SIG-M5 treated with dmso at 0.1 percent for 504 hours (cell line): ENCODE results near the gene SPACA5B.
A peak's percentile ranks its signal among the peaks of the same experiment; 100 is the strongest.
"Not testable (repeated sequence)": the region's sequence is repeated elsewhere in the genome, so short reads cannot be mapped to it uniquely, and the experiment has no call there.

Experiments used
- DNase-seq: peaks from one replicate; lab custom pipeline; 2025; ENCODE audit not compliant: unreplicated experiment; lab: John Stamatoyannopoulos, UW

SPACA5B gene

GRCh38 chrX:48130326-48130725 is at the start of gene SPACA5B:
SPACA5B (plus strand) TSS chrX:48130626; CDS start chrX:48130688, 62 bp downstream.
- not testable (repeated sequence) for DNase-seq

DNA sequence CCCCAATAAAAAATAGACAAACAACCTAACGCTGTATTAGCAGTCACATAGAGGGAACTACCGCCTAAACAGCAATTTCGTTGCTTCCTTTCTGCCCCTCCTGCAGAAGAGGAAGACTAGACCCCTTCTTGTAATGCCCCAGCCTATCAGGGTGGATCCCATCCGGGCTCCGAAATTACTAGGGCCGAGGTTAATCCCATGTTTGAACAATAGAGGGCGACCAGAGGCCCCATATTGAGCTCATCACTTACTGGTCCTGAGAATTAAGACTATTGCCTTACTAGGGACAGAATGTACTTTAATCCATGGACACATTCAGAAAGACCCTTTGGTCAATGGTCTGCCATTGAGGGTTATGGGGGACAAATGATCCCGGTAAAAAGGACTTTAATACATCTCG is 47.2 kb upstream of the SPACA5B start:
- peak; percentile 25 for DNase-seq

DNA sequence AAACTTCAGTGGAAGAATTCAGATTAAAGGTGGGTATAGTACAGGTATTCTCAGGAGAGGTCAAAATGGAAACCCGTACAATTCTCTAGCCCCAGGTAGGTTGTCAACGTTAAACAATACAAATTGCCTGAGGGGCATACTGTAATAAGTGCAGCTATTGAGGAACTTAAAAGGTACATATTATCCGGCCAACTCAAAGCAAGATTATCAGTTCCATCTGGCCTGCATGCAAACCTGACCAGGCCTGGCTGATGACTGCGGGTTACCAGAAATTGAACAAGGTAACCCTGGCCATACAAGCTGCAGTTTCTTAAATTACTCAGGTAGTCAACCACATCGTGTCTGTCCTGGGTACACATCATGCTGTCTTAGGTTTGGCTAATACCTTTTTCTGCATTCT is 46.7 kb upstream of the SPACA5B start:
- DNase-seq = no peak

DNA sequence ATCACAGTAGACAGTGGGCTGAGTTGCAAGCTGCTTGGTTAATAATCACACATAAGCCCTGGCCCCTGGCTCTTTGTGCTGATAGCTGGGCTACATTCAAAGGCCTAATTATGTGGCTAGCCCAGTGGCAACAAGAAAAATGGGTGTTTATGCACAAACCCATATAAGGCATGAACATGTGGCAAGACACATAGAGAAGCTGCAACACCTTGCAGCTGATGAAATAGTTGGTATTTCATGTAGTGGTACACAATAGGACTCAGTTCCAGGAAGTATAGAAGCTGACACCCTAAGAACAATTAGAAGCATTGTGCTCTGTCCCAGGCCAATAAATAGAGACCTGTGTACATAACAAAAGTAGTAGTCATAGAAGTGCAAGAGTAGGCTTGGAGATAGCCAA is 44.3 kb upstream of the SPACA5B start:
- no peak for DNase-seq

- DNase-seq = no peak
These were observed 40.3 kb upstream of the SPACA5B start for GRCh38 chrX:48090123-48090522.

DNA sequence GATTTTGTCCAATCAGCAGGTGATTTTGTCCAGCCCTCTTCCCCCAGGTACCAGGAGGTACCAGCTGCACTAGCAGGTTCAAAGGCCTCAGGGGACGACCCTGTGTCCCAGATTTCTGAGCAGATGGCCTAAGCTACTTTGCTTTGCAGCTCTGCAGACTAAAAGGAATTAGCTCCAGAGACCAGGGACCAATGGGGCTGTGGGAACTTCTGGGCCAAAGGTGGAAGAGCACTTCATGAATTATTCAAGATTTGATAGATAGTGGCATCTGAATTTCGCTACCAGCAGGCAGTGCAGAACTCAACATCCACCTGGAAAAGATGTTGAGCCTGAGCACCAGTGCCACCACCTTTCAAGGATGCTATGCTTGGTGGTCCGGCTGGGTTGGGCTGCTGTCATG is 37.9 kb upstream of the SPACA5B start:
- DNase-seq = not testable (repeated sequence)

DNA sequence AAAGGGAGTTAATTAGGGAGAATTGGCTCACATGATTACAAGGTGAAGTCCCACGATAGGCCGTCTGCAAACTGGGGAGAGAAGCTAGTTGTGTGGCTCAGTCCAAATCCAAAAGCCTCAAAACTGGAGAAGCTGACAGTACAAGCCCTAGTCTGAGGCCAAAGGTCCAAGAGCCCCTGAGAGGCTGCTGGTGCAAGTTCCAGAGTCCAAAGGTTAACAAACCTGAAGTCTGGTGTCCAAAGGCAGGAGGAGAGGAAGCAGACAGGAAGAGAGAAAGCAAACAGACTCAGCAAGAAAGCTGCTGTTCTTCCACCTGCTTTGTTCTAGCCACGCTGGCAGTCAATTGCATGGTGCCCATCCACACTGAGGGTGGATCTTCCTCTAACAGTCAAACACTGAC is 29.0 kb upstream of the SPACA5B start:
- DNase-seq = no peak

- DNase-seq = no peak
These were observed 27.5 kb upstream of the SPACA5B start for GRCh38 chrX:48102874-48103374.

DNA sequence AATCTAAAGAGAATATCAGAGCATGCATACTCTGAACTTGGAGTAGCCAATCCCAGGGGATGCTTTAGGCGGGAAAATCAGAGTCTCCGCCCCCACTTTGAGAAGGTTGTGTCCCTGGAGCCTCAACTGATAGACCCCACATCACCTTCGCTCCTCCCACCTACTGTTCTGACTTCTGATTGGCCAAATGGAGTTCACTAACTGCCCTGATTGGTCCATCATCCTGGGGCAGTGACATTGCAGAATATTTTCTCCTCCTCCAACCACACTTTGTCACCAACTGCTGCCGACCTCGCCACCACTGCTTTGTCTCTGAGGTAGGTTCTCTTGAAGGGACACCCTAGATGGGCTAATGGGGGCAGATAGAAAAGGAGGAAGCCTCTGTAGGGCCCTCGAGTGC is 22.7 kb upstream of the SPACA5B start:
- DNase-seq = no peak

GRCh38 chrX:48125286-48125685 is 5.1 kb upstream of the SPACA5B start:
- not testable (repeated sequence) for DNase-seq

DNA sequence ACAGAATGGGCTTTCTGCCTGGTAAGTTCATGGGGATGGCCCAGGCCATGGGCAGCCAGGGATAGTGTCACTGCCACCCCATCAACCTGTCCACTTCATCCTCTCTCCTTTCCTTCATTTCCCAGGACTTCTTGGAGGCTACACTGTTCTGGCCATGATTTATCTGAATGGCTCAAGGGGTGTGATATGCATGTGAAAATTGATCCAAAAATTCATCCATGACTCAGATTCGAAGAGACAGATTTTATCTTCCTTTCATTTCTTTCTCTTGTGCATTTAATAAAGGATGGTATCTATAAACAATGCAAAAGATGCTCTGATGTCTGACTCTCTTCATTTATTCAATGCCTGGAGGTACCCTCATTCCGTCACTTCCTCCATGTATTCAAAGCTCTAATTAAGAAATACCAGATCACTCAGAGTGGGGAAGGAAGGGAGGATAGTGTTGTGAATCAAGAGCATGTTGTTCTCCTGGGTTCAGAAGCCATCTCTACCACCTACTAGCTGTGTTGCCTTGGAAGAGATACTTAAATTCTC is 1.9 kb downstream of the SPACA5B start:
- DNase-seq = not testable (repeated sequence)

DNA sequence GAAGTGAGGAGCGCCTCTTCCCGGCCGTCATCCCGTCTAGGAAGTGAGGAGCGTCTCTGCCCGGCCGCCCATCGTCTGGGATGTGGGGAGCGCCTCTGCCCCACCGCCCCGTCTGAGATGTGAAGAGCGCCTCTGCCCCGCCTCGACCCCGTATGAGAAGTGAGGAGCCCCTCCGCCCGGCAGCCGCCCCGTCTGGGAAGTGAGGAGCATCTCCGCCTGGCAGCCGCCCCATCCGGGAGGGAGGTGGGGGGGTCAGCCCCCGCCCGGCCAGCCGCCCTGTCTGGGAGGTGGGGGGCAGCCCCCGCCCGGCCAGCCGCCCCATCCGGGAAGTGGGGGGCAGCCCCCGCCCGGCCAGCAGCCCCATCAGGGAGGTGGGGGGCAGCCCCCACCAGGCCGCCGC is 8.7 kb downstream of the SPACA5B start:
- not testable (repeated sequence) for DNase-seq

DNA sequence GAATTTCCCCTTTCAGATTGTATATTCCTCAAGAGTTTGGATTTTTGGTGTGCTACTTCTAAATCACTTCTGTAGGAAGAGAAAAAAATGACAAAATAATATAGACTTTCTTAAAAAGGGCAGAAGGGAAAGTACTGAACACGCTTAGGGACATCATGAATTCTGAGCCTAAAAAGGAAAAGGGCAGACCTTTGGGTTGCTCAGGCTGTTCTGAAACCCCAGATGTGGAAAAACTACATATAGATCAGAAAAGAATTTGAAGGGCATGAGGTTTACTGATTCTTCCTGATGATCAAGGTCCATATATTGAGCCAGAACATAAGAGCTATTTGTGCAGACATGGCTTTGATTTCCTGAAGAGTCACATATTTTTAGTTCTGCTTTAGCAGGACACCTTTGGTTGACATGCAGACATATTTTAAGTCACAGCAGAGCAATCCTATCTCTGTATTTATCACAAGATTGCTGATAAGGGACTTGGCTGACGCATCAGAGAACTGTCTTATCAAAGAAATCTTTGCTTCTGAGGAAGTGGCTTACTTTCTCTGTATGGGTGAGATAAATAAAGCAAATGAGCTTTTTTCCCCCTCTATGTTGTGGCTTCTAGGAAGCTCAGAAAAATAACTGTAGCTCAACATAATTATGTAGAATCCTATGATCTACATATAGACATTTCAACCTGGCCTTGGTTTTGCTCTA is 11.5 kb downstream of the SPACA5B start:
- DNase-seq = not testable (repeated sequence)

DNA sequence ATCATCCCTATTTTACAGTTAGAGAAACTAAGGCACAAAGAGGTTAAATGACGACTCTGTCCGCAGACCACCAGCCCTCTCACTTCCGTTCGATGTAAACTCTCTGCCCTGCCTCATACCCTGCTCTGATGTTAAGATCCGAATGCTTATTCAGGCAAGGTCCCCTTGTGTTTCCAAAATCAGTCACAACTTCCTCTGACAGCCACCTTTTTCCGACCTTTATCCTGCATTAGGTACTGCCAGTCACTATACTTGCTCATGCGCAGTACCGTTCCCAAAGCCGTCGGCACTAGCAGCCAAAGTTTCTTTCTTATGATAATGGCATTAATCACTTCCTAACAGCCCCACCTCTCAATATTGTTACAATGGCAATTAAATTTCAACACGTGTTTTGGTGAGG is 12.3 kb downstream of the SPACA5B start:
- not testable (repeated sequence) for DNase-seq

DNA sequence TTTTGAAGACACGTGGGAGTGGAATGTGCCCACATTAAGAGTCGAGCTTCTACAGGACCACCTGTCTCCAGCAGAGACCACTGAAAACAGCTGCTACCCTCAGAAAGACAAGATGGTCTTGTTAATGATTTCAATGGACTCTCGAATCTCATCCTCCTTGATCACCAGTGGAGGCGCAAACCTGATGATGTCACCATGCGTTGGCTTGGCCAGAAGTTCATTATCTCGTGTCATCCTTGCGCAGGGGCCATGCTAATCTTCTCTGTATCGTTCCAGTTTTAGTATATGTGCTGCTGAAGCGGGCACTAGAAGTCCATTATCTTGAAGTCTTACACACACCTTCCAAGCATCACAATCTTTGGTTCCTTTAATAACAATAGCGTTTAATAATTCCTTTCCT is 23.3 kb downstream of the SPACA5B start:
- DNase-seq = no peak

- DNase-seq = no peak
These were observed 24.4 kb downstream of the SPACA5B start for GRCh38 chrX:48154796-48155195.

GRCh38 chrX:48156014-48156413 is 25.6 kb downstream of the SPACA5B start:
- DNase-seq = no peak

GRCh38 chrX:48165241-48165640 is 34.8 kb downstream of the SPACA5B start:
- DNase-seq = no peak

GRCh38 chrX:48166322-48166721 is 35.9 kb downstream of the SPACA5B start:
- not testable (repeated sequence) for DNase-seq

- DNase-seq = no peak
These were observed 49.3 kb downstream of the SPACA5B start for GRCh38 chrX:48179691-48180090.

DNA sequence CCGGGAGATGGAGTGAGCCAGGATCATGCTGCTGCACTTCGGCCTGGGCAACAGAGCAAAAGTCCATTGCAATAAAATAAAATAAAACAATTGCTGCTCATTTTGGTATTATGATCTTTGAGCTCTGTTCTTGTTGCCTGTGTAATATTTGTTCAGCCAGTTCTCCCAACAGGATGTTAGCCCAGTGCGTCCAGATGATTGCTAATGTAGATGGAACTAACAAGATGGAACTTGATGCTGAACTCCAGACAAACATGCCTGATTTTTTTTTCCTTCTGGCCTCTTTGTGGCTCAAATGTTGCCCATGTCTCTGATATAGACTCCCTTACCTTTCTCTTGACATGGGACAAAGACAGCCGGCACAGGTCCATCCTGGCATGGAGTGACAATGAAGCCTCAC is 50.4 kb downstream of the SPACA5B start:
- no peak for DNase-seq

DNA sequence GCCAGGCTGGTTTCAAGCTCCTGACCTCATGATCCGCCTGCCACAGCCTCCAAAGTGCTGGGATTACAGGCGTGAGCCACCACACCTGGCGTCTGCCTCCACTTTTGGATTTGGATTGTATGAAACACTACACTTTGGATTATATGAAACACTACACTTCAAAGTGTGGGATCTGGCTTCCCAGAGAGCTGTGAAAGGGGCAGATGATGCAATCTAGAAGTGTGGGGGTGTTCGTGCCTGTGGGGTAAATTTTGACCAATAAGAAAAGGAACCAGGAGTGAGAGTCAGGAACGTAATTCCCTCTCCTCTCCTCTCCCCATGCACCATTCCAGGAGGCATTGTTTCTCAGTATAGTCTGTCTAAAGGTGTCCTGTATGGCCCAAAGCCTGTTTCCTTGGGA is 51.5 kb downstream of the SPACA5B start:
- DNase-seq = not testable (repeated sequence)
